Fibroblast of skin of scalp (primary cell): ENCODE results near the gene VIP.

ENCODE experiments used
- DNase-seq: peaks from one replicate; pipeline ENCODE4 v3.0.0-alpha.2; 2013

VIP gene

DNA sequence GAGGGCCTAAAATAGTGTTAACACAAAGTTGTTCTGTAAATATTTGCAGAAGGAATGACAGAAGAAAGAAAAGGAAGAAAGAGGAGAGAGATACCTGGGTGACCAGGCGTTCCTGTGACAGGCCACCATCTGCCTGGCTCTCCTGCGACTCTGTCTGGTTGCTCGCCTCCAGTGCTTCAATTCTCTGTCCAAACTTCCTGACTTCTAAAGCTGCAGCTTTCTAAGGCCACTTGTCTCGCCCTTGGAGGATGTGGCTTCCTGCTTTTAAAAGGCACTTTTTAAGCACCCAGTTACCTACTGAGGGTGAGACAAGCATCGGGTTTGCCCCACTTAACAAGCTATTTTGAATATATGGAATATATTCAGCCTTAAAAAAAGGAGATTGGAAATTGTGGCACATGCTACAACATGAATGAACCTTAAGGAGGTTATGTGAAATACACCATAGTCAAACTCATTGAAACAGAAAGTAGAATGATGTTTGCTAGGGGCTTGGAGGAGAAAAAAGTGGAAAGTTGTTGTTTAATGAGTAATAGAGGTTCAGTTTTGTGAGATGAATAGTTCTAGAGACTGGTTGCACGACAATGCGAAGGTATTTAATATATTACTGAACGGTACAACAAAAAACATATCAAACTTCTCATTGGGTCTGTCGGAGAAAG is 32.8 kb downstream of the VIP start:
- DNase-seq = no peak

DNA sequence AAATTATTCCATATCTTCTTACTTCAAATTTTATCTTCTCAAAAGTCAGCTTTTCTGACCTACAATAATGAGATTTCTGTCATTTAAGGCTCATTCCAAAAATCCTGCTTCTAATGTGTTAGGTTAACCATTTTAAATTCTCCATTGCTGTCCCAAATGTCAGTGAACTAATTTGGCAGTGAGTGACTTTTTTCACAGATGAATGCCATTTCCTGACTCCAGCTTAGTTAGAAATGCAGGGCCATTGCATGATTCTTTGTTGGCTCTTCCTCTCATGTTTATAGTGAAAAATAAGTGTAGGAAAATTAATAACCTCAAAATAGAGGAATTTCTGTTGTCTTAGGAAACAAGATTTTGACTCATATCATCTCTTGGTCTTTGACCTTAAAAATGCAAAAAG is 44.1 kb downstream of the VIP start:
- no peak for DNase-seq

DNA sequence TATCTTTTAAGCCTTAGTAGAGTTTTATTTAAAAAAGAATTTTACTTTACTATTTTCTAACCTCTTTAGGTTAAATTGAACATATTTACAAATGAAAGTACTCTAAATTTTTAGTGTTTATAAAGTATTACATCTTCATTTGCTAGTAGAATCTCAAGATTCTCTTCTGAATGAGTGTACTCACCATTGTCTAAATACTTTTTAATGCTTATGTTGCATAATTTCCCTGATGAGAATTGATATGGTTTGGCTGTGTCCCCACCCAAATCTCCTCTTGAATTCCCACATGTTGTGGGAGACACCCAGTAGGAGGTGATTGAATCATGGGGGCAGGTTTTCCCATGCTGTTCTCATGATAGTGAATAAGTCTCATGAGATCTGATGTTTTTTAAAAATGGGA is 53.6 kb downstream of the VIP start:
- no peak for DNase-seq
